AG04449 (cell line): Measurements from ENCODE around the gene SLC25A6.

Experiments used
- CTCF ChIA-PET: fragments of 350-600 bp; formaldehyde crosslinking; extraction: SDS; loops from one replicate; lab custom pipeline; 2021; ENCODE audit warnings: antibody characterized with exemption; lab: Yijun Ruan, JAX
- POLR2A ChIA-PET: fragments of 400-600, 350-600 bp; formaldehyde crosslinking; extraction: SDS; loops from one replicate; lab custom pipeline; 2020; ENCODE audit warnings: antibody characterized with exemption, inconsistent platforms; lab: Yijun Ruan, JAX
- DNase-seq: peaks from one replicate; pipeline ENCODE4 v3.0.0-alpha.2; 2010; ENCODE audit warnings: low read depth, low spot score
- H3K4me3 ChIP-seq: 2 replicates; pipeline ENCODE4 v1.5.1; 2011; ENCODE audit warnings: low read depth, mild to moderate bottlenecking, control low read depth, low read length
- TF ChIP-seq, protein P1 (sequence below): IDR thresholded peaks from one replicate; pipeline ENCODE4 v1.5.1; 2011; ENCODE audit warnings: mild to moderate bottlenecking, moderate library complexity, low read length, control low read depth, inconsistent platforms; ENCODE audit not compliant: insufficient read depth; ENCODE audit errors: missing control alignments

Gene SLC25A6

DNA sequence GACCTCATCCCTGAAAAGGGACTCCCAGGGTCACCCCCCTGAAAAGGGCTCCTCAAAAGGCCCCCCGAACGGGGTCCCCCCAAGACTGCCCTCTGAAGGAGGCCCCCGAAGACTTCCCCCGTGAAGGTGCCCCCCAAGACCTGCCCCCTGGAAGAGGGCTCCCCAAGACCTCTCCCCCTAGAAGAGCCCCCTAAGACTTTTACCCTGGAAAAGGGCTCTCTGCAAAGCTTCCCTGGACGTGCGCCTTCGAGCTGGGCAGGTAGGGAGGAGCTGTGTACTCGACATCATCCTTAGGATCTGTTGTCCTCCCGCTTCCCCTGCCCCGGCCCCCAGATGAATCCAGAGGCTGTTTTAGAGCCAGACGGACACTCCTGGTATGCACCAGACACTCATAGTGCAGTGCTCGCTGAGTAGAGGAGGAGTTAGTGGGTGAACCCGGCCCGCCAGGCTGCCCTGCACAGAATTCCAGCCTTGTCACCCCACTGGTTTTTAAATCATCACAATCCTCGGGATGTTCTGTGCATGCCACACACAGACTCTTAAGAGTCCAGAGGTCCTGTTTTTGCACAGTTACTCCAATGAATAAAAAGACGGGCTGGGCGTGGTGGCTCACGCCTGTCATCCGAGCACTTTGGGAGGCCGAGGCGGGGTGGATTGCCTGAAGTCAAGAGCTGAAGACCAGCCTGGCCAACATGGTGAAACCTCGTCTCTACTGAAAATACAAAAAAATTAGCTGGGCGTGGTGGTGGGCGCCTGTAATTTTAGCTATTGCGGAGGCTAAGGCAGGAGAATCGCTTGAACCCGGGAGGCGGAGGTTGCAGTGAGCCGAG, 5.7 kb upstream of the SLC25A6 start:
- no peak overlapping the region for H3K4me3 ChIP-seq
- DNase-seq, result no peak
- ChIA-PET POLR2A (no interaction called here), CTCF (no interaction called here)
- TF ChIP-seq, protein P1, sequence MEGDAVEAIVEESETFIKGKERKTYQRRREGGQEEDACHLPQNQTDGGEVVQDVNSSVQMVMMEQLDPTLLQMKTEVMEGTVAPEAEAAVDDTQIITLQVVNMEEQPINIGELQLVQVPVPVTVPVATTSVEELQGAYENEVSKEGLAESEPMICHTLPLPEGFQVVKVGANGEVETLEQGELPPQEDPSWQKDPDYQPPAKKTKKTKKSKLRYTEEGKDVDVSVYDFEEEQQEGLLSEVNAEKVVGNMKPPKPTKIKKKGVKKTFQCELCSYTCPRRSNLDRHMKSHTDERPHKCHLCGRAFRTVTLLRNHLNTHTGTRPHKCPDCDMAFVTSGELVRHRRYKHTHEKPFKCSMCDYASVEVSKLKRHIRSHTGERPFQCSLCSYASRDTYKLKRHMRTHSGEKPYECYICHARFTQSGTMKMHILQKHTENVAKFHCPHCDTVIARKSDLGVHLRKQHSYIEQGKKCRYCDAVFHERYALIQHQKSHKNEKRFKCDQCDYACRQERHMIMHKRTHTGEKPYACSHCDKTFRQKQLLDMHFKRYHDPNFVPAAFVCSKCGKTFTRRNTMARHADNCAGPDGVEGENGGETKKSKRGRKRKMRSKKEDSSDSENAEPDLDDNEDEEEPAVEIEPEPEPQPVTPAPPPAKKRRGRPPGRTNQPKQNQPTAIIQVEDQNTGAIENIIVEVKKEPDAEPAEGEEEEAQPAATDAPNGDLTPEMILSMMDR, result no peak

DNA sequence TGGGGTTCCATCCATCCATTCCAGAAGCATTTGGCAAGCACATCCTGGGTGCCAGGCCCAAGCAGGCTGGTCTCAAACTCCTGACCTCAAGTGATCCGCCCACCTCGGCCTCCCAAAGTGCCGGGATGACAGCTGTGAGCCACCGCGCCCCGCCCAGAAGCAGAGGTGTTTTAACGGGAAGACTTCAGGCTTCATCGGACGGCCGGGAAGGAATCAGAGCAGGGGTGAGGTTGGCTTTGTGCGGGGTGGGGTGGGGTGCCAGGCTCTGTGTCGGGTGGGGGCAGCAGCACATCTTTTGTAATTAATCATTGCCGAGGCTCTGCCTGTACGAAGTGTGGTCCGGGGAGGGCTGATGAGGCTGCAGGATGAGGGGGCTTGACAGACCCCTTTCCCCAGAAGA, 5.1 kb upstream of the SLC25A6 start:
- CTCF ChIA-PET, result no interaction called here

GRCh38 chrX:1395646-1396216, 3.8 kb upstream of the SLC25A6 start:
- CTCF ChIA-PET, result no interaction called here
- POLR2A ChIA-PET, result no interaction called here
- H3K4me3 ChIP-seq, result no peak overlapping the region

More for the DNA sequence above, 5.1 kb upstream of the SLC25A6 start:
- POLR2A ChIA-PET, result no interaction called here
- TF ChIP-seq, protein P1, result no peak
- no peak for DNase-seq
- no peak overlapping the region for H3K4me3 ChIP-seq

GRCh38 chrX:1394731-1395501, 3.0 kb upstream of the SLC25A6 start:
- CTCF ChIA-PET, result no interaction called here

More at GRCh38 chrX:1395646-1396216, 3.8 kb upstream of the SLC25A6 start:
- TF ChIP-seq, protein P1, result no peak
- no peak for DNase-seq

DNA sequence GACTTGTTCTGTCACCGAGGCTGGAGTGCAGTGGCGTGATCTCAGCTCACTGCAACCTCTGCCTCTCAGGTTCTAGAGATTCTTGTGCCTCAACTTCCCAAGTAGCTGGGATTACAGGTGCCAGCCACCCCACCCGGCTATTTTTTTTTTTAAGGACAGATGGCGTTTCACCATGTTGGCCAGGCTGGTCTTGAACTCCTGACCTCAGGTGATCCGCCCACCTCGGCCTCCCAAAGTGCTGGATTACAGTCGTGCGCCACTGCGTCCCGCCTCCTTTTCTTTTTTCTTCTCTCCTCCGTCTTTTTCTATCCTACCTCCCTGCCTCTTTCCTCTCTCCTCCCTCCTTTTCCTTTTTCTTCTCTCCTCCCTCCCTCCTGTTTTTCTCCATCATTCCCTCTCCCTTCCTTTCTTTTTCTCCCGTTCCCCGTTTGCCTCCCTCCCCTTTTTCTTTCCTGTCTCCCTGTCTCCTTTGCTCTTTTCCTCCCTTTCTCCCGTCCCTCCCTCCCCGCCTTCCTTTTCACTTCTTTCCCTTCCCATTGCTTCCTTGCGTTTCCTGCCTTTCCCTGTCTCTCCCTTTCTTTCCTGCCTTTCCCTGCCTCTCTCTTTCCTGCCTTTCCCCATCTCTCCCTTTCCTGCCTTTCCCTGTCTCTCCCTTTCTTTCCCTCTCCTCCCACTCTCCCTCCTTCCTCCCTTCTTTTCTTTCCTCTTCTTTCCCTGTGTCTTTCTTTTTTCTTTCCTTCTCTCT, 2.1 kb upstream of the SLC25A6 start:
- H3K4me3 ChIP-seq, result no peak overlapping the region
- CTCF ChIA-PET, result no interaction called here
- no peak for DNase-seq
- TF ChIP-seq, protein P1, result no peak
- POLR2A ChIA-PET, result no interaction called here

More at GRCh38 chrX:1394731-1395501, 3.0 kb upstream of the SLC25A6 start:
- no peak overlapping the region for H3K4me3 ChIP-seq
- DNase-seq, result no peak
- TF ChIP-seq, protein P1, result no peak
- POLR2A ChIA-PET, result no interaction called here
